Activated naive CD4-positive, alpha-beta T cell treated with anti-CD3 and anti-CD28 coated beads, Interleukin-2, amount 50 U/mL, for 72 hours (primary cell): ENCODE results near the gene CDK14. TPM values are rescaled to one million over a fixed set of nuclear protein-coding genes. Genes with fewer than 3 reads are reported as not detected.

ENCODE experiments used
- ATAC-seq, 2 donors: fragments of 150-1000 bp; cut with Tn5 transposase; 2 replicates each; pipeline ENCODE4 v1.10.0; 2021; ENCODE audit warnings: mild to moderate bottlenecking in 2 of 2, moderate library complexity in 2 of 2
- DNase-seq, 2 donors: peaks; one replicate each; pipeline ENCODE4 v3.0.0; 2021 to 2022; ENCODE audit warnings: low spot score in 2 of 2
- H3K27ac Mint-ChIP-seq, 2 donors: one replicate each; pipeline ENCODE4 v1.8.0; 2022; ENCODE audit warnings: mild to moderate bottlenecking in 2 of 2, mixed read lengths in 2 of 2
- H3K36me3 Mint-ChIP-seq, 2 donors: one replicate each; pipeline ENCODE4 v1.8.0; 2022; ENCODE audit warnings: mixed read lengths in 2 of 2
- H3K9me3 Mint-ChIP-seq, 2 donors: one replicate each; pipeline ENCODE4 v1.8.0; 2022; ENCODE audit warnings: mixed read lengths in 2 of 2
- total RNA-seq, 2 donors: library from RNA; stranded (reverse); gene quantifications; one replicate each; pipeline ENCODE4 v1.2.3, GENCODE V29; 2022

The CDK14 gene
- total RNA-seq, 2 donors from 2014 or later, result 0.05 to 0.80 TPM

GRCh38 chr7:90688810-90689209 lies 92.7 kb downstream of the CDK14 start:
- no peak for ATAC-seq
- Mint-ChIP-seq H3K27ac (no peak overlapping the region), H3K9me3 (peaks cover 0 to 2% of the 10 kb centered on the region in 2 donors), H3K36me3 (no peaks in the 10 kb centered on the region)
- no peak for DNase-seq

GRCh38 chr7:90689260-90689659 lies 93.1 kb downstream of the CDK14 start:
- Mint-ChIP-seq H3K36me3 (no peaks in the 10 kb centered on the region), H3K27ac (no peak overlapping the region), H3K9me3 (peaks cover 0 to 3% of the 10 kb centered on the region in 2 donors)
- DNase-seq, result no peak
- ATAC-seq, result no peak

- DNase-seq (no peak), ATAC-seq (no peak)
- H3K36me3 Mint-ChIP-seq, result no peaks in the 10 kb centered on the region
These were observed 94.2 kb downstream of the CDK14 start for GRCh38 chr7:90690159-90690858.

GRCh38 chr7:90692396-90692795 lies 96.3 kb downstream of the CDK14 start:
- no peaks in the 10 kb centered on the region for H3K36me3 Mint-ChIP-seq
- peaks cover 7 to 9% of the 10 kb centered on the region in 2 donors for H3K9me3 Mint-ChIP-seq
- no peak for DNase-seq
- no peak overlapping the region for H3K27ac Mint-ChIP-seq
- ATAC-seq, result no peak

More at GRCh38 chr7:90690159-90690858, 94.2 kb downstream of the CDK14 start:
- Mint-ChIP-seq H3K9me3 (peaks cover 0 to 3% of the 10 kb centered on the region in 2 donors), H3K27ac (no peak overlapping the region)

- Mint-ChIP-seq H3K27ac (no peak overlapping the region), H3K36me3 (no peaks in the 10 kb centered on the region), H3K9me3 (peaks cover 7 to 9% of the 10 kb centered on the region in 2 donors)
- DNase-seq (no peak), ATAC-seq (no peak)
These were observed 96.8 kb downstream of the CDK14 start for GRCh38 chr7:90692947-90693346.

GRCh38 chr7:90693939-90694338 lies 97.8 kb downstream of the CDK14 start:
- no peak for ATAC-seq
- Mint-ChIP-seq H3K36me3 (no peaks in the 10 kb centered on the region), H3K27ac (no peak overlapping the region), H3K9me3 (peaks cover 7 to 9% of the 10 kb centered on the region in 2 donors)
- no peak for DNase-seq

GRCh38 chr7:90698616-90699015 lies 102.5 kb downstream of the CDK14 start:
- H3K9me3 Mint-ChIP-seq, result peaks cover 7 to 9% of the 10 kb centered on the region in 2 donors
- DNase-seq (no peak), ATAC-seq (no peak)

GRCh38 chr7:90701021-90701420 lies 104.9 kb downstream of the CDK14 start:
- H3K27ac Mint-ChIP-seq, result no peak overlapping the region
- DNase-seq (no peak), ATAC-seq (no peak)
- peaks cover under 1 to 5% of the 10 kb centered on the region in 2 donors for H3K9me3 Mint-ChIP-seq
- H3K36me3 Mint-ChIP-seq, result no peaks in the 10 kb centered on the region

More at GRCh38 chr7:90698616-90699015, 102.5 kb downstream of the CDK14 start:
- no peak overlapping the region for H3K27ac Mint-ChIP-seq
- H3K36me3 Mint-ChIP-seq, result no peaks in the 10 kb centered on the region

- ATAC-seq, result no peak
- no peaks in the 10 kb centered on the region for H3K36me3 Mint-ChIP-seq
- DNase-seq, result no peak
- no peak overlapping the region for H3K27ac Mint-ChIP-seq
- peaks cover 0 to 2% of the 10 kb centered on the region in 2 donors for H3K9me3 Mint-ChIP-seq
These were observed 105.7 kb downstream of the CDK14 start for GRCh38 chr7:90701771-90702170.

- Mint-ChIP-seq H3K9me3 (no peaks in the 10 kb centered on the region), H3K36me3 (no peaks in the 10 kb centered on the region), H3K27ac (no peak overlapping the region)
- no peak for DNase-seq
- no peak for ATAC-seq
These were observed 109.4 kb downstream of the CDK14 start for GRCh38 chr7:90705391-90706071.

- H3K27ac Mint-ChIP-seq, result no peak overlapping the region
- H3K9me3 Mint-ChIP-seq, result no peaks in the 10 kb centered on the region
- ATAC-seq, result no peak
- no peaks in the 10 kb centered on the region for H3K36me3 Mint-ChIP-seq
- no peak for DNase-seq
These were observed 110.1 kb downstream of the CDK14 start for GRCh38 chr7:90706072-90706716.

GRCh38 chr7:90708841-90709317 lies 112.8 kb downstream of the CDK14 start:
- ATAC-seq (peak in 1 of 2 donors; percentile 30), DNase-seq (peak in 1 of 2 donors; percentile 22)
- Mint-ChIP-seq H3K36me3 (no peaks in the 10 kb centered on the region), H3K27ac (no peak overlapping the region), H3K9me3 (no peaks in the 10 kb centered on the region)

- ATAC-seq (no peak), DNase-seq (no peak)
- Mint-ChIP-seq H3K36me3 (no peaks in the 10 kb centered on the region), H3K27ac (no peak overlapping the region), H3K9me3 (no peaks in the 10 kb centered on the region)
These were observed 113.7 kb downstream of the CDK14 start for GRCh38 chr7:90709501-90710465.

- no peaks in the 10 kb centered on the region for H3K36me3 Mint-ChIP-seq
- ATAC-seq (no peak), DNase-seq (no peak)
- no peak overlapping the region for H3K27ac Mint-ChIP-seq
- no peaks in the 10 kb centered on the region for H3K9me3 Mint-ChIP-seq
These were observed 114.3 kb downstream of the CDK14 start for GRCh38 chr7:90710466-90710850.

GRCh38 chr7:90713628-90714027 lies 117.5 kb downstream of the CDK14 start:
- H3K36me3 Mint-ChIP-seq, result no peaks in the 10 kb centered on the region
- no peak for DNase-seq
- H3K9me3 Mint-ChIP-seq, result no peaks in the 10 kb centered on the region
- ATAC-seq, result no peak
- H3K27ac Mint-ChIP-seq, result no peak overlapping the region

- H3K36me3 Mint-ChIP-seq, result no peaks in the 10 kb centered on the region
- no peak for ATAC-seq
- no peak overlapping the region for H3K27ac Mint-ChIP-seq
These were observed 118.9 kb downstream of the CDK14 start for GRCh38 chr7:90715067-90715466.

More at GRCh38 chr7:90715067-90715466, 118.9 kb downstream of the CDK14 start:
- DNase-seq, result no peak
- H3K9me3 Mint-ChIP-seq, result no peaks in the 10 kb centered on the region
